SK-N-SH (cell line): Measurements from ENCODE around the gene CARS2.

Experiments
- CHD2 ChIP-seq: fragments of 150-350 bp; IDR thresholded peaks from 2 replicates; pipeline ENCODE4 v1.6.1; 2018; ENCODE audit warnings: low read length; ENCODE audit not compliant: partially characterized antibody
- EP300 ChIP-seq, 2 experiments: IDR thresholded peaks; 2 replicates each; pipeline versions ENCODE4 v1.4.0 to v1.6.1; 2012; ENCODE audit warnings: borderline replicate concordance in 1 of 2, low read depth in 1 of 2, low read length in 1 of 2
- FOXM1 ChIP-seq: IDR thresholded peaks from 2 replicates; pipeline ENCODE4 v1.4.0; 2012; ENCODE audit warnings: low read depth, mild to moderate bottlenecking
- JUND ChIP-seq: IDR thresholded peaks from 2 replicates; pipeline ENCODE4 v1.4.0; 2012
- MEF2A ChIP-seq: IDR thresholded peaks from 2 replicates; pipeline ENCODE4 v1.4.0; 2012; ENCODE audit warnings: low read depth, borderline replicate concordance
- POLR2AphosphoS5 ChIP-seq: IDR thresholded peaks from 2 replicates; pipeline ENCODE4 v1.6.1; 2012; ENCODE audit warnings: low read depth, low read length
- RAD21 ChIP-seq: IDR thresholded peaks from 2 replicates; pipeline ENCODE4 v1.6.1; 2012; ENCODE audit warnings: mild to moderate bottlenecking, low read length
- RCOR1 ChIP-seq: fragments of 150-350 bp; IDR thresholded peaks from 2 replicates; pipeline ENCODE4 v1.6.1; 2017; ENCODE audit warnings: antibody characterized with exemption, low read length
- RFX5 ChIP-seq: IDR thresholded peaks from 2 replicates; pipeline ENCODE4 v1.6.1; 2012; ENCODE audit warnings: mild to moderate bottlenecking, improper control_type of control experiment, low read length
- TAF1 ChIP-seq: IDR thresholded peaks from 2 replicates; pipeline ENCODE4 v1.6.1; 2012; ENCODE audit warnings: low read depth, mild to moderate bottlenecking, low read length, moderate library complexity, borderline replicate concordance
- TF ChIP-seq, protein P1 (sequence below): fragments of 200-600 bp; sonication (generic); IDR thresholded peaks from 2 replicates; pipeline ENCODE4 v1.6.1; 2017; ENCODE audit warnings: antibody characterized with exemption, mild to moderate bottlenecking, moderate library complexity
- TF ChIP-seq, protein P2 (sequence below): IDR thresholded peaks from 2 replicates; pipeline ENCODE4 v1.4.0; 2012; ENCODE audit warnings: low read depth, borderline replicate concordance

DNA sequence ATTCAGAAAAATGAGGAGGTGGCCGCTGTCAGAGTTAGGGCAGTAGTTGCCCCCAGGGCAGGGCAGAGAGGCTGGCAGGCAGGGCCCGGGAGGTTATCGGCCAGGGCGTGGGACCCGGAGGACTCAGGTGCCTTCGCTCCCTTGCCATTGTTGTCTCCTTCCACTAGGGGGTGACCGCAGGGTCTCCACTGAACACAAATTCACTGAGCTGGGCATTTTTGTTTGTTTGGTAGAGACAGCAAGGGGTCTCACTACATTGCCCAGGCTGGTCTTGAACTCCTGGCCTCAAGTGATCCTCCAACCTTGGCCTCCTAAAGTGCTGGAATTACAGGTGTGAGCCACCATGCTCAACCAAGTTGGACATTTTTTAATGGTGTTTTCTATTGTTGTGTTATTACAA, 25.1 kb downstream of the CARS2 start:
- TF ChIP-seq POLR2AphosphoS5 = no peak
- TF ChIP-seq, protein P1, sequence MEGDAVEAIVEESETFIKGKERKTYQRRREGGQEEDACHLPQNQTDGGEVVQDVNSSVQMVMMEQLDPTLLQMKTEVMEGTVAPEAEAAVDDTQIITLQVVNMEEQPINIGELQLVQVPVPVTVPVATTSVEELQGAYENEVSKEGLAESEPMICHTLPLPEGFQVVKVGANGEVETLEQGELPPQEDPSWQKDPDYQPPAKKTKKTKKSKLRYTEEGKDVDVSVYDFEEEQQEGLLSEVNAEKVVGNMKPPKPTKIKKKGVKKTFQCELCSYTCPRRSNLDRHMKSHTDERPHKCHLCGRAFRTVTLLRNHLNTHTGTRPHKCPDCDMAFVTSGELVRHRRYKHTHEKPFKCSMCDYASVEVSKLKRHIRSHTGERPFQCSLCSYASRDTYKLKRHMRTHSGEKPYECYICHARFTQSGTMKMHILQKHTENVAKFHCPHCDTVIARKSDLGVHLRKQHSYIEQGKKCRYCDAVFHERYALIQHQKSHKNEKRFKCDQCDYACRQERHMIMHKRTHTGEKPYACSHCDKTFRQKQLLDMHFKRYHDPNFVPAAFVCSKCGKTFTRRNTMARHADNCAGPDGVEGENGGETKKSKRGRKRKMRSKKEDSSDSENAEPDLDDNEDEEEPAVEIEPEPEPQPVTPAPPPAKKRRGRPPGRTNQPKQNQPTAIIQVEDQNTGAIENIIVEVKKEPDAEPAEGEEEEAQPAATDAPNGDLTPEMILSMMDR = peak; percentile 56
- no peak for TF ChIP-seq CHD2
- no peak for TF ChIP-seq JUND
- no peak for TF ChIP-seq EP300 (IDR thresholded peaks at IDR 0.05; ENCODE audit: borderline replicate concordance in 1 of 2, low read depth in 1 of 2, low read length in 1 of 2)
- TF ChIP-seq, protein P2, sequence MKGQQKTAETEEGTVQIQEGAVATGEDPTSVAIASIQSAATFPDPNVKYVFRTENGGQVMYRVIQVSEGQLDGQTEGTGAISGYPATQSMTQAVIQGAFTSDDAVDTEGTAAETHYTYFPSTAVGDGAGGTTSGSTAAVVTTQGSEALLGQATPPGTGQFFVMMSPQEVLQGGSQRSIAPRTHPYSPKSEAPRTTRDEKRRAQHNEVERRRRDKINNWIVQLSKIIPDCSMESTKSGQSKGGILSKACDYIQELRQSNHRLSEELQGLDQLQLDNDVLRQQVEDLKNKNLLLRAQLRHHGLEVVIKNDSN = no peak
- TF ChIP-seq FOXM1 = no peak
- TF ChIP-seq TAF1 = no peak
- peak; percentile 36 for TF ChIP-seq RAD21
- no peak for TF ChIP-seq RCOR1
- TF ChIP-seq RFX5 = no peak
- no peak for TF ChIP-seq MEF2A
